Karpas-422 (cell line): ENCODE measurements around the gene TRAF3IP3. TPM values are rescaled to one million over a fixed set of nuclear protein-coding genes. Genes with fewer than 3 reads are reported as not detected.
A peak's percentile ranks its signal among the peaks of the same experiment; 100 is the strongest.

Experiments
- DNase-seq: peaks from one replicate; pipeline ENCODE4 v3.0.0-alpha.2; 2015
- H2AFZ ChIP-seq: fragments of 200-600 bp; sonication (generic); 2 replicates; pipeline ENCODE4 v1.6.1; 2014; ENCODE audit warnings: antibody characterized with exemption, low read length, mixed read lengths
- H3K27ac ChIP-seq: fragments of 200-600 bp; sonication (generic); 2 replicates; pipeline ENCODE4 v1.5.1; 2014; ENCODE audit warnings: mild to moderate bottlenecking, low read length, moderate library complexity
- H3K27me3 ChIP-seq: fragments of 200-600 bp; sonication (generic); 2 replicates; pipeline ENCODE4 v1.6.1; 2014; ENCODE audit warnings: low read length, mixed read lengths
- H3K36me3 ChIP-seq: fragments of 200-600 bp; sonication (generic); 2 replicates; pipeline ENCODE4 v1.6.1; 2014; ENCODE audit warnings: low read length, mixed read lengths; ENCODE audit not compliant: insufficient read depth
- H3K4me1 ChIP-seq: fragments of 200-600 bp; sonication (generic); 2 replicates; pipeline ENCODE4 v1.6.1; 2014; ENCODE audit warnings: mild to moderate bottlenecking, low read length, mixed read lengths
- H3K4me2 ChIP-seq: fragments of 200-600 bp; sonication (generic); 2 replicates; pipeline ENCODE4 v1.6.1; 2014; ENCODE audit warnings: low read length, low read depth, mild to moderate bottlenecking; ENCODE audit not compliant: poor library complexity, severe bottlenecking
- H3K4me3 ChIP-seq: fragments of 200-600 bp; sonication (generic); 2 replicates; pipeline ENCODE4 v1.5.1; 2014; ENCODE audit warnings: mild to moderate bottlenecking, antibody characterized with exemption, low read length, mixed read lengths
- H3K79me2 ChIP-seq: fragments of 200-600 bp; sonication (generic); 2 replicates; pipeline ENCODE4 v1.6.1; 2014; ENCODE audit warnings: mild to moderate bottlenecking, low read length, mixed read lengths
- H3K9ac ChIP-seq: fragments of 200-600 bp; sonication (generic); 2 replicates; pipeline ENCODE4 v1.6.0; 2014; ENCODE audit warnings: low read length
- H3K9me2 ChIP-seq: fragments of 200-600 bp; sonication (generic), shearing (Covaris generic); replicated peaks from 2 replicates; pipeline ENCODE4 v1.6.0; 2014; ENCODE audit warnings: mild to moderate bottlenecking, low read length, moderate library complexity; ENCODE audit not compliant: insufficient read depth
- H3K9me3 ChIP-seq: fragments of 300-700, 200-600 bp; sonication (generic); 2 replicates; pipeline ENCODE4 v1.6.1; 2014; ENCODE audit warnings: low read length, mixed read lengths
- H4K20me1 ChIP-seq: fragments of 200-600 bp; sonication (generic); 2 replicates; pipeline ENCODE4 v1.6.1; 2014; ENCODE audit warnings: mild to moderate bottlenecking, antibody characterized with exemption, low read length, low read depth; ENCODE audit not compliant: insufficient read depth
- total RNA-seq: library from RNA; depleted of rRNA; stranded (reverse); fragments of >200 nt; shearing (Covaris generic); gene quantifications from 2 replicates; pipeline ENCODE4 v1.2.3, GENCODE V29; 2014; ENCODE audit warnings: low replicate concordance

The TRAF3IP3 gene
- total RNA-seq, 1 experiment from 2014 or later = 1.6 TPM

DNA sequence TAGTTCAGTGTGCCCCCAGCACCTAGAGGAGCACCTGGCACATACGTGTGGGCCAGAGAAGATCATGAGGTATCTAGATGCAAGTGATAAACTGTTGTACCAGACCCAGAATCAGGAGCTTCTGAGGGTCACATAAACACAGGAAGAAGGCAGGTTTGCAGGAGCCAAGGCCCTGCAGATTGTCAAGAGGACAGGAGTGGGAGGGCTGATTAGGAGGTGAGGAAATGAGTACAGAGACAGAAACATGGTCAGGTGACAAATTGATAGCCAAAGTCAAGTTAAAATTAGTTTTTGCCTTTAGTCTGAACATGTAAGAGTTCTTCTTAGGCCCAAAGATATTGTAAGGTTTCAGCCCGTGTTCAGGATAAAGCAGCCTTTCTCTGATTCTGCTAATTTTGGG, 14.0 kb upstream of the TRAF3IP3 start:
- Histone ChIP-seq H4K20me1 (no peaks in the 10 kb centered on the region), H3K36me3 (no peaks in the 10 kb centered on the region), H3K27ac (no peak overlapping the region), H3K27me3 (no peaks in the 10 kb centered on the region), H3K4me2 (no peak overlapping the region), H2AFZ (no peak overlapping the region), H3K9me2 (no peaks in the 10 kb centered on the region), H3K9me3 (no peaks in the 10 kb centered on the region), H3K4me1 (no peaks in the 10 kb centered on the region), H3K4me3 (no peak overlapping the region), H3K9ac (no peak overlapping the region), H3K79me2 (no peaks in the 10 kb centered on the region)
- peak; percentile 26 for DNase-seq

GRCh38 chr1:209742409-209743144, 13.3 kb upstream of the TRAF3IP3 start:
- Histone ChIP-seq H3K36me3 (no peaks in the 10 kb centered on the region), H2AFZ (no peak overlapping the region), H3K9me2 (no peaks in the 10 kb centered on the region), H3K4me3 (no peak overlapping the region), H3K9me3 (no peaks in the 10 kb centered on the region), H3K9ac (no peak overlapping the region), H3K4me1 (peaks cover 3% of the 10 kb centered on the region; the same call in 1 of the 2 replicates), H4K20me1 (no peaks in the 10 kb centered on the region), H3K4me2 (no peak overlapping the region), H3K27ac (no peak overlapping the region), H3K27me3 (no peaks in the 10 kb centered on the region), H3K79me2 (no peaks in the 10 kb centered on the region)
- peak; percentile 16 for DNase-seq

GRCh38 chr1:209743145-209743482, 12.7 kb upstream of the TRAF3IP3 start:
- no peak overlapping the region for H3K9ac ChIP-seq
- H3K9me2 ChIP-seq = no peaks in the 10 kb centered on the region
- H3K4me1 ChIP-seq = peaks cover 5% of the 10 kb centered on the region; the same call in 1 of the 2 replicates
- no peaks in the 10 kb centered on the region for H3K79me2 ChIP-seq
- no peak overlapping the region for H3K27ac ChIP-seq
- H3K36me3 ChIP-seq = no peaks in the 10 kb centered on the region
- H3K4me2 ChIP-seq = no peak overlapping the region
- no peaks in the 10 kb centered on the region for H3K9me3 ChIP-seq
- no peaks in the 10 kb centered on the region for H3K27me3 ChIP-seq
- H2AFZ ChIP-seq = no peak overlapping the region
- H3K4me3 ChIP-seq = no peak overlapping the region
- DNase-seq = no peak
- H4K20me1 ChIP-seq = no peaks in the 10 kb centered on the region

DNA sequence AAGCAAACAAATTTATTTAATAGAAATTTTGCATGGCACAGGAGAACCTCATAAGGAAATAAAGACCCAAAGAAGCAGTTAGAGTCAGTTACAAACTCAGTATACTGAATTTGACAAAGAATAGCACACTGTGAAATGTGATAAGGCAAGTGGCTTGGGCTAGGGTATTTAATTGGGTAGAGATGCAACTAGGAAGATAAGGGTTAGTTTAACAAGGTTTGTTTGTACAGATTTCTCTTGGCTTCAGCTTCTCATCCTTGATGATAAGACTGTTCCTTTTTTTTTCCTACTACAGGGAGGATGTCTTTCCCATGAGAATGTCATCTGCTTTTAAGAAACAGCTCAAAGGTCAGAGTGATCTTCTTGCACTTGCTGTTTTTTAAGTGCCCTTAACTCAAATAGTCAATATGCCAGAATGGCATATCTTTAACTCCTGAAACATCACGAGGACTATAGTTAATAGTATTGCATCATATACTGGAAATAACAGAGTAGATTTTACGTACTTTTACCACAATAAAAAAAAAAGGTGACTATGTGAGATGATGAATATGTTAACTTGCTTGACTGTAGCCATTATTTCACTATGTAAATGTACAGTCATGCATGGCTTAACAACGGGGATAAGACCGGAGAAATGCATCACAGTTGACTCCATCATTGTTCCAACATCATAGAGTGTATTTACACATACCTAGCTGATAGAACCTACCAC, 9.2 kb upstream of the TRAF3IP3 start:
- Histone ChIP-seq H3K9ac (no peak overlapping the region), H3K4me1 (peaks cover 7% of the 10 kb centered on the region; the same call in 1 of the 2 replicates), H3K27me3 (no peaks in the 10 kb centered on the region), H3K4me2 (no peak overlapping the region), H3K9me3 (no peaks in the 10 kb centered on the region), H3K79me2 (no peaks in the 10 kb centered on the region), H3K27ac (no peak overlapping the region), H2AFZ (no peak overlapping the region), H4K20me1 (no peaks in the 10 kb centered on the region), H3K4me3 (no peak overlapping the region), H3K36me3 (no peaks in the 10 kb centered on the region), H3K9me2 (no peaks in the 10 kb centered on the region)
- DNase-seq = peak; percentile 35

DNA sequence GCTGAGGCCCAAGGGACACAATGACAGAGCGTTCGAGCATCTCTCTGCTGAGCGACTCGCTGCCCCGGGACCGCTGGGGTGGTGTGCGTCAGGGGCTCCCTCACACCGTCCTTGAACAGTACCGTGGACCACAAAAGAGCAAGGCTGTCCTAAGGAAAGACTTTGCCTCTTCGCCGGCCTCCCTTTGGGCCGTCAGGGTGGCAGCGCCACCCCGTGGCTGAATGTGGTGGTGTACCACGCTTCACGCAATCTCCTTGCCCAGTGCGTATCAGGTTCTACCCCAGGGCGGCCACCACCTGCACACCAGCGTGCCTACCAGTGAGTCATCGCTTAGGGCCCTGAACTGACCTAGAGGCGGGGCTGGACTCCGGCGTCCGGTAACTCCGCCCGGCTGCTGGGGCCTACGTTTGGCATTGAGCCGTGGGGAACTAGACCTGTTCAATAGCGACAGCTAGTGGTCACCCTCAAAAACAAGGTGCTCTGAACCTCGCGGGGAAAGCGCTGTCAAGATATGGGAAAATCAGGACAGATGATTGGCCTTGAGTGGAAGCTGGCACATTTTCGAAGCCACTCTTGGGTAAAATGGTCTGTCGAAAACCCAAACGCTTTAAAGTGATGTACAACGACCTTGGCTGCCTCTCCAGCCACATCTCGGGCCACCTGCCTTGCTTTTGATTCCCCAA, 8.1 kb upstream of the TRAF3IP3 start:
- H3K4me1 ChIP-seq = peaks cover 7% of the 10 kb centered on the region; the same call in 1 of the 2 replicates
- H4K20me1 ChIP-seq = no peaks in the 10 kb centered on the region
- peak overlapping the region; percentile 47 for H3K4me2 ChIP-seq
- H3K4me3 ChIP-seq = no peak overlapping the region; the same call in 1 of the 2 replicates
- no peaks in the 10 kb centered on the region for H3K36me3 ChIP-seq
- peak overlapping the region; percentile 66; the same call in 1 of the 2 replicates for H2AFZ ChIP-seq
- H3K27ac ChIP-seq = no peak overlapping the region
- no peaks in the 10 kb centered on the region for H3K9me3 ChIP-seq
- peak; percentile 92 for DNase-seq
- H3K9ac ChIP-seq = peak overlapping the region; percentile 36; the same call in 1 of the 2 replicates
- H3K9me2 ChIP-seq = no peaks in the 10 kb centered on the region
- H3K27me3 ChIP-seq = no peaks in the 10 kb centered on the region
- H3K79me2 ChIP-seq = no peaks in the 10 kb centered on the region

- no peak overlapping the region for H3K4me2 ChIP-seq
- no peaks in the 10 kb centered on the region for H4K20me1 ChIP-seq
- no peak overlapping the region for H3K4me3 ChIP-seq
- no peak overlapping the region for H3K9ac ChIP-seq
- H3K36me3 ChIP-seq = no peaks in the 10 kb centered on the region
- no peak for DNase-seq
- H3K27me3 ChIP-seq = no peaks in the 10 kb centered on the region
- H3K27ac ChIP-seq = no peak overlapping the region
- no peak overlapping the region for H2AFZ ChIP-seq
- peaks cover 7% of the 10 kb centered on the region; the same call in 1 of the 2 replicates for H3K4me1 ChIP-seq
- no peaks in the 10 kb centered on the region for H3K79me2 ChIP-seq
- H3K9me2 ChIP-seq = no peaks in the 10 kb centered on the region
- no peaks in the 10 kb centered on the region for H3K9me3 ChIP-seq
Observed at GRCh38 chr1:209748620-209749019, 7.2 kb upstream of the TRAF3IP3 start.

- Histone ChIP-seq H3K9ac (no peak overlapping the region), H3K27me3 (no peaks in the 10 kb centered on the region), H4K20me1 (no peaks in the 10 kb centered on the region), H3K9me3 (no peaks in the 10 kb centered on the region), H3K27ac (no peak overlapping the region), H3K9me2 (no peaks in the 10 kb centered on the region), H2AFZ (no peak overlapping the region), H3K4me3 (no peak overlapping the region), H3K79me2 (no peaks in the 10 kb centered on the region), H3K36me3 (no peaks in the 10 kb centered on the region), H3K4me1 (peaks cover 7% of the 10 kb centered on the region; the same call in 1 of the 2 replicates), H3K4me2 (no peak overlapping the region)
- DNase-seq = no peak
Observed at GRCh38 chr1:209749205-209749604, 6.6 kb upstream of the TRAF3IP3 start.
